Right lobe of liver (tissue), 4 donors: ENCODE results near the gene GDPD5.
"Not testable (repeated sequence)": the region's sequence is repeated elsewhere in the genome, so short reads cannot be mapped to it uniquely, and the experiment has no call there.

Experiments
- POLR2A ChIP-seq: fragments of 450-650 bp; IDR thresholded peaks from one replicate; pipeline ENCODE4 v1.6.1; 2017; ENCODE audit warnings: antibody characterized with exemption, mild to moderate bottlenecking
- TF ChIP-seq, protein P1 (sequence below), 4 donors: fragments of 200-600 bp in 3 of 4; fragments of 450-650 bp in 1 of 4; IDR thresholded peaks; one replicate each; pipeline versions ENCODE4 v1.5.1 to v1.8.0; 2016 to 2022; ENCODE audit warnings: antibody characterized with exemption in 4 of 4, mild to moderate bottlenecking in 2 of 4
- donor health status: DM: no; HTN: no; CAD: no.
- donor health status: DM: no; HTN: no; CAD: no.
- donor health status: DM: no; HTN: yes; CAD: no.

DNA sequence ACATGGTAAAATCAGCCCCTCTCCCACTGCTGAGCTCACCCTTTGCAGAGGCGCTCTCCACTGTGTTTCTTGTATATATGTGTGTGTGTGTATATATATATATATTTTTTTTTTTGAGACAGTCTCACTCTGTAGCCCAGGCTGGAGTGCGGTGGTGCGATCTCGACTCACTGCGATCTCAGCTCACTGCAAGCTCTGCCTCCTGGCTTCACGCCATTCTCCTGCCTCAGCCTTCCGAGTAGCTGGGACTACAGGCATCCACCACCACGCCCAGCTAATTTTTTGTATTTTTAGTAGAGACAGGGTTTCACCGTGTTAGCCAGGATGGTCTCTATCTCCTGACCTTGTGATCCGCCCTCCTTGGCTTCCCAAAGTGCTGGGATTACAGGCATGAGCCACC lies 112.6 kb downstream of the GDPD5 start:
- TF ChIP-seq, protein P1, sequence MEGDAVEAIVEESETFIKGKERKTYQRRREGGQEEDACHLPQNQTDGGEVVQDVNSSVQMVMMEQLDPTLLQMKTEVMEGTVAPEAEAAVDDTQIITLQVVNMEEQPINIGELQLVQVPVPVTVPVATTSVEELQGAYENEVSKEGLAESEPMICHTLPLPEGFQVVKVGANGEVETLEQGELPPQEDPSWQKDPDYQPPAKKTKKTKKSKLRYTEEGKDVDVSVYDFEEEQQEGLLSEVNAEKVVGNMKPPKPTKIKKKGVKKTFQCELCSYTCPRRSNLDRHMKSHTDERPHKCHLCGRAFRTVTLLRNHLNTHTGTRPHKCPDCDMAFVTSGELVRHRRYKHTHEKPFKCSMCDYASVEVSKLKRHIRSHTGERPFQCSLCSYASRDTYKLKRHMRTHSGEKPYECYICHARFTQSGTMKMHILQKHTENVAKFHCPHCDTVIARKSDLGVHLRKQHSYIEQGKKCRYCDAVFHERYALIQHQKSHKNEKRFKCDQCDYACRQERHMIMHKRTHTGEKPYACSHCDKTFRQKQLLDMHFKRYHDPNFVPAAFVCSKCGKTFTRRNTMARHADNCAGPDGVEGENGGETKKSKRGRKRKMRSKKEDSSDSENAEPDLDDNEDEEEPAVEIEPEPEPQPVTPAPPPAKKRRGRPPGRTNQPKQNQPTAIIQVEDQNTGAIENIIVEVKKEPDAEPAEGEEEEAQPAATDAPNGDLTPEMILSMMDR (IDR thresholded peaks at IDR 0.05) = not testable (repeated sequence)
- not testable (repeated sequence) for TF ChIP-seq POLR2A
